GM15510 (cell line): ENCODE data around the gene TMEM171.

Source experiments
- POLR2A ChIP-seq: IDR thresholded peaks from 3 replicates; pipeline ENCODE4 v1.6.1; 2011; ENCODE audit warnings: borderline replicate concordance; ENCODE audit not compliant: insufficient read length; ENCODE audit errors: extremely low read depth

Gene TMEM171

GRCh38 chr5:73135429-73136054 lies 15.2 kb downstream of the TMEM171 start:
- TF ChIP-seq POLR2A: no peak

- no peak for TF ChIP-seq POLR2A
Measured at GRCh38 chr5:73136055-73136562, 15.7 kb downstream of the TMEM171 start.

GRCh38 chr5:73137563-73138530 lies 17.5 kb downstream of the TMEM171 start:
- TF ChIP-seq POLR2A: no peak

GRCh38 chr5:73139485-73139884 lies 19.1 kb downstream of the TMEM171 start:
- TF ChIP-seq POLR2A: no peak

- no peak for TF ChIP-seq POLR2A
Measured at GRCh38 chr5:73140801-73141200, 20.4 kb downstream of the TMEM171 start.

GRCh38 chr5:73142035-73142434 lies 21.7 kb downstream of the TMEM171 start:
- TF ChIP-seq POLR2A: no peak

- TF ChIP-seq POLR2A: no peak
Measured at GRCh38 chr5:73143716-73144115, 23.3 kb downstream of the TMEM171 start.

GRCh38 chr5:73149540-73149939 lies 29.2 kb downstream of the TMEM171 start:
- TF ChIP-seq POLR2A: no peak

GRCh38 chr5:73150876-73151275 lies 30.5 kb downstream of the TMEM171 start:
- no peak for TF ChIP-seq POLR2A

GRCh38 chr5:73151766-73152410 lies 31.5 kb downstream of the TMEM171 start:
- TF ChIP-seq POLR2A: no peak

- TF ChIP-seq POLR2A: no peak
Measured at GRCh38 chr5:73152411-73153388, 32.3 kb downstream of the TMEM171 start.

GRCh38 chr5:73153513-73153912 lies 33.1 kb downstream of the TMEM171 start:
- no peak for TF ChIP-seq POLR2A

GRCh38 chr5:73154208-73155006 lies 34.0 kb downstream of the TMEM171 start:
- no peak for TF ChIP-seq POLR2A
